HepG2 (cell line): ENCODE measurements around the gene GJB5. TPM values are rescaled to one million over a fixed set of nuclear protein-coding genes. Genes with fewer than 3 reads are reported as not detected.
A peak's percentile ranks its signal among the peaks of the same experiment; 100 is the strongest.

Experiments used
- ATAC-seq: fragments of 200-7000 bp; cut with Tn5 transposase; 3 replicates; pipeline ENCODE4 v1.9.1; 2020; ENCODE audit warnings: mild to moderate bottlenecking, moderate library complexity
- BruUV-seq: library from RNA; stranded (reverse); fragments of 400-500 nt; replicated peaks from 2 replicates; lab custom pipeline; 2021; lab: Mats Ljungman, UMichigan
- CTCF ChIA-PET: fragments of 300-600 bp; formaldehyde crosslinking; extraction: SDS; loops from one replicate; lab custom pipeline; 2021; ENCODE audit warnings: low total read pairs, inconsistent platforms, low intra/inter-chr PET ratio; lab: Yijun Ruan, JAX
- POLR2A ChIA-PET: fragments of 350-600 bp; sonication (Branson Sonifier 250); formaldehyde crosslinking; loops from one replicate; lab custom pipeline; 2020; ENCODE audit warnings: antibody characterized with exemption, inconsistent platforms; lab: Yijun Ruan, JAX
- DNase-seq: peaks from one replicate; pipeline ENCODE4 v3.0.0-alpha.2; 2015; ENCODE audit warnings: low spot score
- FAIRE-seq: peaks from 3 replicates; lab custom pipeline; 2011; peaks lifted over from hg19 to GRCh38; lab: Jason Lieb, UNC
- H2AFZ ChIP-seq: one replicate; pipeline ENCODE4 v1.6.1; 2011; ENCODE audit warnings: low read length, inconsistent platforms
- H3K27ac ChIP-seq: fragments of 300-600 bp; 3 replicates; pipeline ENCODE4 v1.8.0; 2011; ENCODE audit warnings: mixed run types, mild to moderate bottlenecking, mixed read lengths, low read length, inconsistent platforms; ENCODE audit not compliant: insufficient read depth; ENCODE audit errors: extremely low read length
- H3K27me3 ChIP-seq, 2 experiments: fragments of 200-600 bp in 1 of 2; 2 replicates in 1 of 2; 3 replicates in 1 of 2; pipeline versions ENCODE4 v1.6.0 to v1.8.0; 2011; ENCODE audit warnings: low read length in 2 of 2, mild to moderate bottlenecking in 2 of 2, moderate library complexity in 2 of 2, inconsistent platforms in 1 of 2; ENCODE audit not compliant: insufficient read depth in 2 of 2, control insufficient read depth in 1 of 2
- H3K36me3 ChIP-seq, 2 experiments: fragments of 200-600 bp in 1 of 2; replicated peaks in 1 of 2; 2 replicates in 1 of 2; 3 replicates in 1 of 2; pipeline versions ENCODE4 v1.5.1 to v1.8.0; 2011; ENCODE audit warnings: low read length in 2 of 2, inconsistent platforms in 1 of 2; ENCODE audit not compliant: insufficient read depth in 2 of 2, control insufficient read depth in 1 of 2
- H3K4me1 ChIP-seq: 2 replicates; pipeline ENCODE4 v1.5.1; 2012; ENCODE audit warnings: low read length, inconsistent platforms; ENCODE audit not compliant: insufficient read depth
- H3K4me2 ChIP-seq: 2 replicates; pipeline ENCODE4 v1.6.0; 2011; ENCODE audit warnings: low read depth, low read length, inconsistent platforms
- H3K4me3 ChIP-seq, 3 experiments: fragments of 200-600 bp in 1 of 3; sonication (generic), shearing (Covaris generic) in 1 of 3; replicated peaks in 1 of 3; 2 replicates each; pipeline ENCODE4 v1.5.1; 2011 to 2016; ENCODE audit warnings: low read length in 3 of 3, inconsistent platforms in 2 of 3, low read depth in 2 of 3, mild to moderate bottlenecking in 2 of 3, control low read depth in 1 of 3, mixed read lengths in 1 of 3; ENCODE audit not compliant: insufficient read depth in 1 of 3
- H3K79me2 ChIP-seq: one replicate; pipeline ENCODE4 v1.6.1; 2011; ENCODE audit warnings: low read length, inconsistent platforms; ENCODE audit not compliant: insufficient read depth
- H3K9ac ChIP-seq: 2 replicates; pipeline ENCODE4 v1.6.0; 2011; ENCODE audit warnings: mild to moderate bottlenecking, low read depth, low read length, inconsistent platforms; ENCODE audit not compliant: insufficient read depth
- H3K9me3 ChIP-seq: 2 replicates; pipeline ENCODE4 v1.5.1; 2012; ENCODE audit warnings: mild to moderate bottlenecking, low read length
- H4K20me1 ChIP-seq: 2 replicates; pipeline ENCODE4 v1.6.0; 2011; ENCODE audit warnings: inconsistent platforms, mild to moderate bottlenecking, low read length, moderate library complexity; ENCODE audit not compliant: insufficient read depth
- ATF1 ChIP-seq: IDR thresholded peaks from 2 replicates; pipeline ENCODE4 v1.6.1; 2016; ENCODE audit warnings: mild to moderate bottlenecking, control low read depth
- FOSL2 ChIP-seq: sonication (generic); formaldehyde crosslinking; IDR thresholded peaks from 2 replicates; pipeline ENCODE4 v1.4.0; 2020; ENCODE audit warnings: missing genetic modification reagents
- HCFC1 ChIP-seq: fragments of 150-350 bp; IDR thresholded peaks from 2 replicates; pipeline ENCODE4 v1.6.1; 2014; ENCODE audit warnings: low read depth, low read length
- HNF4G ChIP-seq, 2 experiments: sonication (generic) in 1 of 2; formaldehyde crosslinking in 1 of 2; IDR thresholded peaks; 2 replicates each; pipeline versions ENCODE4 v1.4.0 to v1.6.1; 2011 to 2020; ENCODE audit warnings: borderline replicate concordance in 2 of 2, low read depth in 2 of 2, mild to moderate bottlenecking in 2 of 2, low read length in 1 of 2, missing genetic modification reagents in 1 of 2, moderate library complexity in 1 of 2
- KDM2A ChIP-seq: sonication (generic); formaldehyde crosslinking; IDR thresholded peaks from 2 replicates; pipeline ENCODE4 v1.4.0; 2020; ENCODE audit warnings: low read depth, missing genetic modification reagents, borderline replicate concordance
- KMT2A ChIP-seq: sonication (generic); formaldehyde crosslinking; IDR thresholded peaks from 2 replicates; pipeline ENCODE4 v1.4.0; 2020; ENCODE audit warnings: missing genetic modification reagents
- MED8 ChIP-seq: sonication (generic); formaldehyde crosslinking; IDR thresholded peaks from 2 replicates; pipeline ENCODE4 v1.8.1; 2023; ENCODE audit warnings: mild to moderate bottlenecking, missing genetic modification reagents; ENCODE audit not compliant: insufficient replicate concordance
- MTF2 ChIP-seq: sonication (generic); formaldehyde crosslinking; IDR thresholded peaks from 2 replicates; pipeline ENCODE4 v1.5.0; 2020; ENCODE audit warnings: missing genetic modification reagents, borderline replicate concordance
- POLR2A ChIP-seq, 2 experiments: IDR thresholded peaks; 2 replicates each; pipeline ENCODE4 v1.6.1; 2011; ENCODE audit warnings: low read depth in 2 of 2, low read length in 2 of 2, mild to moderate bottlenecking in 1 of 2, moderate library complexity in 1 of 2; ENCODE audit not compliant: insufficient read depth in 1 of 2
- PTBP1 ChIP-seq: fragments of 200-400 bp; formaldehyde crosslinking; IDR thresholded peaks from 2 replicates; pipeline ENCODE4 v1.6.1; 2018; ENCODE audit warnings: low read length, low read depth; ENCODE audit not compliant: poor library complexity, severe bottlenecking
- STAG1 ChIP-seq: sonication (generic); formaldehyde crosslinking; IDR thresholded peaks from 2 replicates; pipeline ENCODE4 v1.4.0; 2020; ENCODE audit warnings: missing genetic modification reagents
- U2AF1 ChIP-seq: fragments of 200-400 bp; formaldehyde crosslinking; optimal IDR thresholded peaks from 2 replicates; pipeline ENCODE3; 2017; ENCODE audit warnings: mild to moderate bottlenecking, low read depth, low read length
- ZBTB38 ChIP-seq: sonication (generic); formaldehyde crosslinking; IDR thresholded peaks from 2 replicates; pipeline ENCODE4 v1.5.1; 2020; ENCODE audit warnings: mild to moderate bottlenecking, missing genetic modification reagents
- ZKSCAN8 ChIP-seq: IDR thresholded peaks from 2 replicates; pipeline ENCODE4 v1.6.1; 2016; ENCODE audit warnings: borderline replicate concordance, missing genetic modification reagents, missing compliant biosample characterization
- ZNF576 ChIP-seq: sonication (generic); formaldehyde crosslinking; IDR thresholded peaks from 2 replicates; pipeline ENCODE4 v1.4.0; 2020; ENCODE audit warnings: mild to moderate bottlenecking, missing genetic modification reagents
- ZNF782 ChIP-seq: sonication (generic); formaldehyde crosslinking; IDR thresholded peaks from 2 replicates; pipeline ENCODE4 v1.4.0; 2020; ENCODE audit warnings: missing genetic modification reagents, mild to moderate bottlenecking, borderline replicate concordance
- ZNF784 ChIP-seq: sonication (generic); formaldehyde crosslinking; IDR thresholded peaks from 2 replicates; pipeline ENCODE4 v1.5.1; 2020; ENCODE audit warnings: missing genetic modification reagents, mild to moderate bottlenecking, borderline replicate concordance
- ZNF879 ChIP-seq: sonication (generic); formaldehyde crosslinking; IDR thresholded peaks from 2 replicates; pipeline ENCODE4 v1.8.1; 2023; ENCODE audit warnings: missing genetic modification reagents
- WGBS: methylation state at CpG from one replicate; pipeline ENCODE4 v1.1.6; 2017; ENCODE audit warnings: low lambda C conversion rate; 5-methylcytosine and 5-hydroxymethylcytosine counted together
- in situ Hi-C: cut with HindIII; loops from 2 replicates; pipeline ENCODE4 v1.10.0; 2017; ENCODE audit warnings: low pct_unique_long_range_greater_than_20kb; ENCODE audit not compliant: extremely low pct_ligation_motif_present
- intact Hi-C: fragments of 100-400 bp; cut with micrococcal nuclease; formaldehyde crosslinking; loops from one replicate; pipeline ENCODE4 v1.10.0; 2022; ENCODE audit not compliant: unreplicated experiment
- polyA plus RNA-seq, 8 experiments: library from polyadenylated mRNA; depleted of rRNA in 3 of 8; stranded (reverse) in 7 of 8; unstranded in 1 of 8; fragments of >200 nt; fragmentation: Illumina TruSeq in 4 of 8; extraction: Trizol in 4 of 8; gene quantifications; 2 replicates each; pipeline versions ENCODE4 v1.2.1 to v1.2.3, GENCODE V29; 2011 to 2016; ENCODE audit warnings: low read depth in 4 of 8, missing spikeins in 1 of 8, mixed read lengths in 1 of 8; ENCODE audit not compliant: insufficient read depth in 1 of 8
- total RNA-seq, 5 experiments: library from RNA; depleted of rRNA; stranded (reverse); fragments of >200 nt; fragmentation: Illumina TruSeq; extraction: Trizol; gene quantifications; 2 replicates each; pipeline ENCODE4 v1.2.3, GENCODE V29; 2016; ENCODE audit warnings: low read depth in 1 of 5

The GJB5 gene
- total and polyA plus RNA-seq, 2 of the 13 experiments (the other 11 are each of a cell fraction or from before 2014, with no cell fraction given) = not detected

GRCh38 chr1:34740161-34740868 is 14.5 kb upstream of the GJB5 start:
- peaks cover 6 to 27% of the 10 kb centered on the region in 2 experiments; a peak in 4 of 5 replicates for H3K27me3 ChIP-seq
- H3K4me2 ChIP-seq = no peak overlapping the region
- in situ Hi-C loops (loop anchor here (10.0 kb wide), 3 partner anchors 196 to 1106 kb away; no protein-coding TSS in a partner anchor), intact Hi-C loops (no loop called here)
- CTCF ChIA-PET = no interaction called here
- WGBS = 11% methylated on average over 18 of the region's 18 CpGs
- no peaks in the 10 kb centered on the region for H3K79me2 ChIP-seq
- FAIRE-seq = no peak
- DNase-seq = no peak
- H3K27ac ChIP-seq = no peak overlapping the region
- H4K20me1 ChIP-seq = no peaks in the 10 kb centered on the region
- ATAC-seq = peak; percentile 24; the same call in 2 of the 3 replicates
- H2AFZ ChIP-seq = no peak overlapping the region
- no peak overlapping the region for H3K9ac ChIP-seq
- no TSS peak for BruUV-seq
- no peak for TF ChIP-seq MED8
- TF ChIP-seq KDM2A (CRISPR knock-in tag) = no peak
- TF ChIP-seq ZNF879 (CRISPR knock-in tag) = no peak
- TF ChIP-seq HNF4G (IDR thresholded peaks at IDR 0.05; ENCODE audit: borderline replicate concordance, low read depth, low read length) = no peak
- TF ChIP-seq HNF4G (CRISPR knock-in tag; IDR thresholded peaks at IDR 0.05; ENCODE audit: borderline replicate concordance, low read depth) = no peak
- no peak for TF ChIP-seq ZBTB38 (CRISPR knock-in tag)
- no peak for TF ChIP-seq ATF1 (CRISPR knock-in tag)
- TF ChIP-seq PTBP1 = no peak
- no peak for TF ChIP-seq FOSL2 (CRISPR knock-in tag)
- TF ChIP-seq ZNF784 = no peak
- TF ChIP-seq STAG1 (CRISPR knock-in tag) = no peak
- no peak for TF ChIP-seq HCFC1
- TF ChIP-seq ZNF782 (CRISPR knock-in tag) = no peak
- TF ChIP-seq POLR2A (IDR thresholded peaks at IDR 0.05; ENCODE audit: insufficient read depth in 1 of 2, low read depth in 2 of 2, low read length in 2 of 2) = no peak
- no peak for TF ChIP-seq ZNF576 (CRISPR knock-in tag)
- no peak for TF ChIP-seq MTF2
- TF ChIP-seq ZKSCAN8 (CRISPR knock-in tag) = no peak
- no peak for TF ChIP-seq KMT2A (CRISPR knock-in tag)
- no peak for TF ChIP-seq U2AF1
- H3K4me1 ChIP-seq = peaks cover 6% of the 10 kb centered on the region; the same call in 1 of the 2 replicates
- POLR2A ChIA-PET = no interaction called here
- H3K36me3 ChIP-seq = no peaks in the 10 kb centered on the region
- H3K9me3 ChIP-seq = no peaks in the 10 kb centered on the region
- H3K4me3 ChIP-seq = no peak overlapping the region
